Measurements from ENCODE around the gene CYTH1. TPM values are rescaled to one million over a fixed set of nuclear protein-coding genes. Genes with fewer than 3 reads are reported as not detected.

CYTH1 gene
- total and polyA plus RNA-seq, 4 donors, result 15.4 to 32.1 (median 20.6) TPM

- peaks cover 13 to 59% (median 52%) of the 10 kb centered on the region in 4 donors for H3K4me1 ChIP-seq (ENCODE audit: control insufficient read depth in 4 of 4, insufficient read depth in 4 of 4, low read length in 3 of 4)
Measured at GRCh38 chr17:78718575-78719208, 63.4 kb downstream of the CYTH1 start.

DNA sequence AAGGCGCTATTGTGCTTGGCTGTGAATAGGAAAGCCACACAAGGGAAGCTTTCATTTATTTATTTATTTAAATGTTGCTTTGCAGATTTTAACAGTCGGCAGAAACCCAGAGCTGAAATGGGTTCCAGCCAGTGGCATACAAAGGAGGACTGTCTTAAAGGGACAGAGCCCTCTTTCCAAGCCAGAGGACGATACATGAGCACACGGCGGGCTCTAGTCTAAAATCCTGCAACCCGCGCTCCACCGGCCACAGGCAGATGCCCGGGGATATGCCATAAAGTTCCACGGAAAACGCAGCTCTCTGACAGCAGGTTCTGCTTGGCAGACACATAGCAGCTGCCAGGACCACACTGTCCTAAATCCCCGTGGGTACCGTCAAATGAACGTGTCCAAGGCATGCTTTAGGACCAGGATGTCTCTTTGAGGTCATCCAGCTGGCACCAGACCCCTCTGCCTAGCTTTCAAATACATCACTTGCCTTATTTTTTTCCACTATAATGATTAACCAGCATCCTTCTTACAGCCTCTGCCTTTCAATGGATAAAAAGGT, 64.6 kb downstream of the CYTH1 start:
- Histone ChIP-seq H3K27ac (ENCODE audit: low read depth in 1 of 2, low read length in 2 of 2) (peak overlapping the region; percentile 75 to 76), H3K36me3 (ENCODE audit: control insufficient read depth in 4 of 4, insufficient read depth in 3 of 4, low read depth in 1 of 4, low read length in 3 of 4) (no peaks in the 10 kb centered on the region), H3K4me1 (ENCODE audit: control insufficient read depth in 4 of 4, insufficient read depth in 4 of 4, low read length in 3 of 4) (peaks cover 13 to 47% (median 43%) of the 10 kb centered on the region in 4 donors), H3K9me3 (ENCODE audit: control insufficient read depth in 4 of 4, low read length in 3 of 4) (no peaks in the 10 kb centered on the region), H3K4me3 (ENCODE audit: low read depth in 1 of 3, low read length in 3 of 3) (peak overlapping the region; percentile 41 to 64 (median 61)), H3K9ac (ENCODE audit: low read depth in 1 of 2, low read length in 2 of 2) (peak overlapping the region in 1 of 2 donors; percentile 29), H3K27me3 (ENCODE audit: control insufficient read depth in 4 of 4, insufficient read depth in 4 of 4, low read length in 3 of 4) (no peaks in the 10 kb centered on the region)
- TF ChIP-seq, protein P1, sequence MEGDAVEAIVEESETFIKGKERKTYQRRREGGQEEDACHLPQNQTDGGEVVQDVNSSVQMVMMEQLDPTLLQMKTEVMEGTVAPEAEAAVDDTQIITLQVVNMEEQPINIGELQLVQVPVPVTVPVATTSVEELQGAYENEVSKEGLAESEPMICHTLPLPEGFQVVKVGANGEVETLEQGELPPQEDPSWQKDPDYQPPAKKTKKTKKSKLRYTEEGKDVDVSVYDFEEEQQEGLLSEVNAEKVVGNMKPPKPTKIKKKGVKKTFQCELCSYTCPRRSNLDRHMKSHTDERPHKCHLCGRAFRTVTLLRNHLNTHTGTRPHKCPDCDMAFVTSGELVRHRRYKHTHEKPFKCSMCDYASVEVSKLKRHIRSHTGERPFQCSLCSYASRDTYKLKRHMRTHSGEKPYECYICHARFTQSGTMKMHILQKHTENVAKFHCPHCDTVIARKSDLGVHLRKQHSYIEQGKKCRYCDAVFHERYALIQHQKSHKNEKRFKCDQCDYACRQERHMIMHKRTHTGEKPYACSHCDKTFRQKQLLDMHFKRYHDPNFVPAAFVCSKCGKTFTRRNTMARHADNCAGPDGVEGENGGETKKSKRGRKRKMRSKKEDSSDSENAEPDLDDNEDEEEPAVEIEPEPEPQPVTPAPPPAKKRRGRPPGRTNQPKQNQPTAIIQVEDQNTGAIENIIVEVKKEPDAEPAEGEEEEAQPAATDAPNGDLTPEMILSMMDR (IDR thresholded peaks at IDR 0.05; ENCODE audit: low read depth, low read length, missing input control), result no peak
- TF ChIP-seq JUND (IDR thresholded peaks at IDR 0.05) (no peak), YY1 (IDR thresholded peaks at IDR 0.05) (no peak)
- TF ChIP-seq, protein P2, sequence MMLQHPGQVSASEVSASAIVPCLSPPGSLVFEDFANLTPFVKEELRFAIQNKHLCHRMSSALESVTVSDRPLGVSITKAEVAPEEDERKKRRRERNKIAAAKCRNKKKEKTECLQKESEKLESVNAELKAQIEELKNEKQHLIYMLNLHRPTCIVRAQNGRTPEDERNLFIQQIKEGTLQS (IDR thresholded peaks at IDR 0.05), result no peak
- 16% methylated on average over 14 of the region's 14 CpGs for WGBS
- no peak for DNase-seq (ENCODE audit: low spot score)

More at GRCh38 chr17:78718575-78719208, 63.4 kb downstream of the CYTH1 start:
- H3K27me3 ChIP-seq (ENCODE audit: control insufficient read depth in 4 of 4, insufficient read depth in 4 of 4, low read length in 3 of 4), result no peaks in the 10 kb centered on the region
- WGBS, result 89% methylated on average over 8 of the region's 8 CpGs
- no peak overlapping the region for H3K4me3 ChIP-seq (ENCODE audit: low read depth in 1 of 3, low read length in 3 of 3)
- no peaks in the 10 kb centered on the region for H3K9me3 ChIP-seq (ENCODE audit: control insufficient read depth in 4 of 4, low read length in 3 of 4)
- H3K27ac ChIP-seq (ENCODE audit: low read depth in 1 of 2, low read length in 2 of 2), result no peak overlapping the region
- H3K36me3 ChIP-seq (ENCODE audit: control insufficient read depth in 4 of 4, insufficient read depth in 3 of 4, low read depth in 1 of 4, low read length in 3 of 4), result no peaks in the 10 kb centered on the region
- TF ChIP-seq, protein P3, sequence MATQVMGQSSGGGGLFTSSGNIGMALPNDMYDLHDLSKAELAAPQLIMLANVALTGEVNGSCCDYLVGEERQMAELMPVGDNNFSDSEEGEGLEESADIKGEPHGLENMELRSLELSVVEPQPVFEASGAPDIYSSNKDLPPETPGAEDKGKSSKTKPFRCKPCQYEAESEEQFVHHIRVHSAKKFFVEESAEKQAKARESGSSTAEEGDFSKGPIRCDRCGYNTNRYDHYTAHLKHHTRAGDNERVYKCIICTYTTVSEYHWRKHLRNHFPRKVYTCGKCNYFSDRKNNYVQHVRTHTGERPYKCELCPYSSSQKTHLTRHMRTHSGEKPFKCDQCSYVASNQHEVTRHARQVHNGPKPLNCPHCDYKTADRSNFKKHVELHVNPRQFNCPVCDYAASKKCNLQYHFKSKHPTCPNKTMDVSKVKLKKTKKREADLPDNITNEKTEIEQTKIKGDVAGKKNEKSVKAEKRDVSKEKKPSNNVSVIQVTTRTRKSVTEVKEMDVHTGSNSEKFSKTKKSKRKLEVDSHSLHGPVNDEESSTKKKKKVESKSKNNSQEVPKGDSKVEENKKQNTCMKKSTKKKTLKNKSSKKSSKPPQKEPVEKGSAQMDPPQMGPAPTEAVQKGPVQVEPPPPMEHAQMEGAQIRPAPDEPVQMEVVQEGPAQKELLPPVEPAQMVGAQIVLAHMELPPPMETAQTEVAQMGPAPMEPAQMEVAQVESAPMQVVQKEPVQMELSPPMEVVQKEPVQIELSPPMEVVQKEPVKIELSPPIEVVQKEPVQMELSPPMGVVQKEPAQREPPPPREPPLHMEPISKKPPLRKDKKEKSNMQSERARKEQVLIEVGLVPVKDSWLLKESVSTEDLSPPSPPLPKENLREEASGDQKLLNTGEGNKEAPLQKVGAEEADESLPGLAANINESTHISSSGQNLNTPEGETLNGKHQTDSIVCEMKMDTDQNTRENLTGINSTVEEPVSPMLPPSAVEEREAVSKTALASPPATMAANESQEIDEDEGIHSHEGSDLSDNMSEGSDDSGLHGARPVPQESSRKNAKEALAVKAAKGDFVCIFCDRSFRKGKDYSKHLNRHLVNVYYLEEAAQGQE (IDR thresholded peaks at IDR 0.05), result no peak
- no peak for TF ChIP-seq RAD21 (IDR thresholded peaks at IDR 0.05)
- no peak for TF ChIP-seq YY1 (IDR thresholded peaks at IDR 0.05)
- TF ChIP-seq NR2F2 (IDR thresholded peaks at IDR 0.05), result no peak
- no peak for TF ChIP-seq SP1 (IDR thresholded peaks at IDR 0.05)
- TF ChIP-seq RXRA (IDR thresholded peaks at IDR 0.05), result no peak
- TF ChIP-seq TAF1 (conservative IDR thresholded peaks at IDR 0.05), result no peak
- no peak for TF ChIP-seq HNF4G (IDR thresholded peaks at IDR 0.05)
- no peak for TF ChIP-seq FOXA1 (IDR thresholded peaks at IDR 0.05)
- TF ChIP-seq JUND (IDR thresholded peaks at IDR 0.05), result no peak
- TF ChIP-seq FOXA2 (IDR thresholded peaks at IDR 0.05), result no peak
- TF ChIP-seq, protein P4, sequence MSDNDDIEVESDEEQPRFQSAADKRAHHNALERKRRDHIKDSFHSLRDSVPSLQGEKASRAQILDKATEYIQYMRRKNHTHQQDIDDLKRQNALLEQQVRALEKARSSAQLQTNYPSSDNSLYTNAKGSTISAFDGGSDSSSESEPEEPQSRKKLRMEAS (IDR thresholded peaks at IDR 0.05), result no peak
- no peak for DNase-seq (ENCODE audit: low spot score)
- peak overlapping the region in 1 of 2 donors; percentile 58 for H3K9ac ChIP-seq (ENCODE audit: low read depth in 1 of 2, low read length in 2 of 2)
